Activated CD4-positive, CD25-positive, alpha-beta regulatory T cell treated with anti-CD3 and anti-CD28 coated beads, Interleukin-2, amount 50 U/mL, for 16 hours (primary cell): ENCODE measurements around the gene PITPNC1.

ENCODE experiments used
- DNase-seq: peaks from one replicate; pipeline ENCODE4 v3.0.0-alpha.2; 2020; ENCODE audit warnings: low read depth, low spot score

The PITPNC1 gene

GRCh38 chr17:67546578-67547527, 169.8 kb downstream of the PITPNC1 start:
- DNase-seq = no peak

DNA sequence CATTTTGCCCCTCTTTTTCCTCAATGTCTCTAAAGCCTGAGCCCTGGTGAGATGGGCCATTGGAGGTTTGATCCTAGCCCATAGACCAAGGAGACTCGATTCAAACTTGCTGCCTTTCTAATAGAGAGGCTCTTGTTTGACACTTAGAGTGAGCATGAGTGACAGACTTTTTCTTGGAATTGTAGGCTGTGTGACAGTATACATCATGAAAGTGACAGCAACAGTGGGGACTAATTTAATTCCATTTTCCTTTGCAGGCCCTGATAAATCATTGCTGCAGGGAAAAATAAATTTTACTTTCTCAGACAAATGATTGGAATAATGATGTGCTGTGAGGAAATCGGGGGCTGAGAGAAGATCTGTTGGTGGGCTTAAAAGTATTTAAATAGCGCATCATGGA, 171.6 kb downstream of the PITPNC1 start:
- DNase-seq = no peak

GRCh38 chr17:67549820-67550219, 172.7 kb downstream of the PITPNC1 start:
- no peak for DNase-seq

DNA sequence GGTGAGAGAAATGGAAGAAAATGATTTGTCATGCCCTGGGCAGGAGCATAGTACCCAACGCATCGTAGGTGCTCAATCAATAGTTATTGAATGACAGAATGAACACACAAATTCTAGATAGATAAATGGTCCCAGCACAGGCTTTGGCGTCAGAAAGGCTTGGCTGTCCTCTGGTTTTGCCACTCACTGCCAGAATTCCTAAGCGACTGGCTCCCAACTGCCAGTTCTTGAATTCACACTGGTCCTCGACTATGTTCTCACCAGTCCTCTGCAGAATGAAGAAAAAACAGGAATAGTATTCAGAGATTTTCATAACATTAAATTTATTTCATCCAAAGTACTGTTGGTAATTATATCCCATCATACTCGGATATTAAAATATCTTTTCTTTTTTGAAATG, 177.6 kb downstream of the PITPNC1 start:
- no peak for DNase-seq

GRCh38 chr17:67555855-67556254, 178.8 kb downstream of the PITPNC1 start:
- DNase-seq = no peak

DNA sequence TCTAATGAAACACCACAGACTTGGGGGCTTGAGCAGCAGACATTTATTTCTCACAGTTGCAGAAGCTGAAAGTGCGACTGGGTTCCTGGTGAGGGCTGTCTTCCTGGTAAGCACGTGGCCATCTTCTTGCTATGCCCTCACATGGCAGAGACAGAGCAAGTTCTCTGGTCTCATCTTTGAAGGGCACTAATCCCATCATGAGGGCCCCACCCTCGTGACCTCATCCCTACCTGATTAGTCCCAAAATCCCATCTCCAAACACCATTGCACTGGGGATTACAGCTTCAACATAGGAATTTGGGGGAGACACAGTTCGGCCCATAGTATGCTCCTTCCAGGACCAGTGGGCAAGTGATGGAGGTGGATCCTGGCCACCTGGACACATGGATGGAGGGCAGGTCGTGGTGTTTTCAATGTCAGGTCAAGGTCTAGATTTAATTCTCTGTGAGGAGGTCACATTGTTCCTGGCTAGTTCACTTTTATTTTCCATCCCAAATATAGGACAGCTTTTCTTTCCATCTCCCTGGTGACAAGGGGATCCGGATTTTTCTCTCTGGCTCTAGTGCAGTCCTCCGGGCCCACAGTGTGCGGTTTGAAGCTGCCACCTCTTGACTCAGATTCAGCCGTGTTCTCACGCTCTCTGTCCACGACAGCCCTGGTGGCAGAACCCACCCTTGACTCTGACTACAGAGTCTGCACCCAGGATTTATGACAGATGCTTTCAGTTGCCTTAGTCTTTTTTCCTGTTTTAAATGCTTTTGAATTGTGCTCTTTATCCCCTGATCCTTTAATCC, 180.2 kb downstream of the PITPNC1 start:
- no peak for DNase-seq

DNA sequence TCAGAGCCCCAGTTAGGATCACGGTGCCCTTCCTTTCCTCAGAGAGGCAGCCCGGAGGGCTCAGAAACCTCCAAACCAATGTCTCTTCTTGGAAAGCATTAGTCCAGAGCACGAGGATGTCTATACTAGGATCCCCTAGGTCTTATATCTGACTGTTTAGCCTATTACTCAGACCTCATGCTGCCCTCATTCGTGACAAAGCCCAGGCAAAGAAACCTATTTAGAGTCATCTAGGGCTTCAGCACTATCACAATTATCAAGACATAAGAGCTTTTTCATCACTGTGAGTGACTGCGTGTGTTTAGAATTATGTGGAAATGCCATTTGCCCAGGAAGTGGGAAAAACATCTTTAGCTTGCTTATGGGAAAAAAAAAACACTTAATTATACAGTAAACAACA, 180.8 kb downstream of the PITPNC1 start:
- DNase-seq = no peak

DNA sequence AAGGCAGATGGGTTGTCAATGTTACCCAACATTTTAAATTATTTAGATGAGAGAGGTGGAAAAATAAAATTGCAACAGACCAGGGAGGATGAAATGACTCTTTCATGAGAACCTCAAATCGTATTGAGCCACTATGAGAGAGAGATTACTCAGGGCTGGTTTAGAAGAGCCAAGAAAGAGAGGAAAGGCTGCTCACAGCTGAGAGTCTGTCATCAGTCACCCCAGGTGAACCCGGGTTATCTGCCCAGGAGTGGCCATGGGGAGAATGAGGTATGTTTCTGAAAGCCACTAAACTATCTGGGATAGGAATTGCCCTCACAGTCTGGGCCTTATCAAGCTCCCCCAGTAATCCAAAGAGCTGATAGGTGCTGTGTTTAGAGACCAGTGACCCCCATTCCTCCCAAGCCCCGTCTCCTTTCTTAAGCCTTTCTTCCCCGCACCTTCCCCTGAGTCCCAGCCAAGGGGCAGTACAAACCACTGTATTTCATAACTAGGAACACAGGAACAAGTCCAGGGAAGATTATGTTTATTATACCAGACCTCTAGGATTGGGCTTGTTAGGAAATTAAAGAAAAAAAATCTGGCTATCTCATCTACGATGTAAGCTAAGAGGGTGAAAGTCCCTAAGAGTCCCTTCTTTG, 181.8 kb downstream of the PITPNC1 start:
- DNase-seq = no peak

DNA sequence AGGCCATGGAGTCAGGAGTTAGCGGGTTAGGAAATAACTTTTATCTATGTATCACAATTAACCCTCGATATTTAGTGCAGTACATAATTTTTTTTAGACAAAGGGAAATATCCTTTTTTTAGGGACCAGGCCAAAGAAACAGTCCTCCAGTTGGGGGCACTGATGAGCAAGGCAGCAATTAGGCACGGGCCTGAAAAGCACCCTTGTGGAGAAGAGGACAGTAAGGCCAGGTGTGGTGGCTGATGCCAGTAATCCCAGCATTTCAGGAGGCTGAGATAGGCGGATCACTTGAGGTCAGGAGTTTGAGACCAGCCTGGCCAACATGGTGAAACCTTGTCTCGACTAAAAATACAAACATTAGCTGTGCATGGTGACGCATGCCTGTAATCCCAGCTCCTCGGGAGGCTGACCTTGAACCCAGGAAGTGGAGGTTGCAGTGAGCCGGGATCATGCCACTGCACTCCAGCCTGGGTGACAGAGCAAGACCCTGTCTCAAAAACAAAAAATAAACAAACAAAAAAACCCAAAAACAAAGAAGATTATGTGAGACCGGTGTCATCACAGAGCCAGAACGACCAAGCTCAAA, 182.4 kb downstream of the PITPNC1 start:
- DNase-seq = no peak

GRCh38 chr17:67562005-67562404, 184.9 kb downstream of the PITPNC1 start:
- DNase-seq = no peak

DNA sequence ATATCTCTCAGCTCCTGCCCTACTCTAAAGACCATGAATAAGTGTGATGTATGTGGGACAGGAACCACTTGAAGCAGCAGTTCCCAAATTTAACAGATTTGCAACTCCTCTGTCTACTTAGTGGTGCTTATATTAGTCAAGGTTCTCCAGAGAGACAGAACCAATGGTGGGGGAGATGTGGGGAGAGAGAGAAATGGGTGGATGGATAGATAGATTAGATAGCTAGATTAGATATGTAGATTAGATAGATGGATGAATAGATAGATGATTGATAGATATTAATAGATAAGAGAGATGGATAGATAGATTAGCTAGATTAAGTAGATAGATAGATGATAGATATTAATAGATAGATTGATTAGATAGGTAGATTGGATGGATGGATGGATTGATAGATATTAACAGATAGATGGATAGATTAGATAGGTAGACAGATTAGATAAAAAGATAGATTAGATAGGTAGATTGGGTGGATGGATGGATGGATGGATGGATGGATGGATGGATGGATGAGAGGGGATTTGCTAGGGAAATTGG, 186.7 kb downstream of the PITPNC1 start:
- no peak for DNase-seq

- no peak for DNase-seq
Observed at GRCh38 chr17:67565068-67565467, 188.0 kb downstream of the PITPNC1 start.

GRCh38 chr17:67566656-67567055, 189.6 kb downstream of the PITPNC1 start:
- no peak for DNase-seq

GRCh38 chr17:67569015-67569451, 192.0 kb downstream of the PITPNC1 start:
- DNase-seq = no peak

DNA sequence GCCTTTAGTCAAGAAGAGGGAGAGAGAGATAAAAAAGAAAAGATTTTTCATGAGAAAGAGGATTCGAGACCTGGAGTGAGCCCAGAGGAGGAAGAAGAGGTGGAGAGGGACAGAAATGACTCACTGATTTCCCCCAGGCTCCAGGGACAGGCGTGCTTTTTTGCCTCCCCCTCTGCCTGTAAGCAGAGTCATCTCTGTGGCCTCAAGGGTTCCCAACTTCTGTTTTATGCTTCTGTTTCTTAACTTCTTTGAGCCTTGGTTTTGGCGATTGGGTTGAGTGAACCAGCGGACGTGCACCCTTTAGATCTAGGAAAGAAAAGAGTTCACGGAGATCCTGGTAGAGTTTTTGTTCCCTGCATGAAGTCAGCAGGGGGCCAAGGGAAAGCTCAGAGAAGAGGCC, 192.8 kb downstream of the PITPNC1 start:
- DNase-seq = no peak

- no peak for DNase-seq
Observed at GRCh38 chr17:67570797-67571196, 193.7 kb downstream of the PITPNC1 start.

DNA sequence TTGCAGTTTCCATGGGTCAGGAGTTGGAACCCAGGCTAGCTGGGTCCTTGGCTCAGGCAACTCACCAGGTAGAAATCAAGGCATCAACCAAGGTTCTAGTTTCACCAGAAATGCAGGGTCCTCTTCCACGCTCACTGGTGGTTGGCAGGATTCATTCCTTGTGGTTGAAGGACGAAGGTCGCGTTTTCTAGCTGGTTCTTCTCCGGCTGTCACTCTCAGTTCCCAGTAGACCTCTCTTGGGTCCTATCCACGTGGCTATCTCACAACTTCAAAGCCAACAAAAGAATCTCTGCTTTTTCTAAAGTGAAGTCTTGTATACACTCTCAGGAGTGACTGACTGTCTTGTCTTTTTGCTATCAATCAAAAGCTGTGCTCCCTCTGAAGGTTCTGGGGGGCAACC, 194.4 kb downstream of the PITPNC1 start:
- no peak for DNase-seq

- no peak for DNase-seq
Observed at GRCh38 chr17:67573987-67574657, 197.0 kb downstream of the PITPNC1 start.

DNA sequence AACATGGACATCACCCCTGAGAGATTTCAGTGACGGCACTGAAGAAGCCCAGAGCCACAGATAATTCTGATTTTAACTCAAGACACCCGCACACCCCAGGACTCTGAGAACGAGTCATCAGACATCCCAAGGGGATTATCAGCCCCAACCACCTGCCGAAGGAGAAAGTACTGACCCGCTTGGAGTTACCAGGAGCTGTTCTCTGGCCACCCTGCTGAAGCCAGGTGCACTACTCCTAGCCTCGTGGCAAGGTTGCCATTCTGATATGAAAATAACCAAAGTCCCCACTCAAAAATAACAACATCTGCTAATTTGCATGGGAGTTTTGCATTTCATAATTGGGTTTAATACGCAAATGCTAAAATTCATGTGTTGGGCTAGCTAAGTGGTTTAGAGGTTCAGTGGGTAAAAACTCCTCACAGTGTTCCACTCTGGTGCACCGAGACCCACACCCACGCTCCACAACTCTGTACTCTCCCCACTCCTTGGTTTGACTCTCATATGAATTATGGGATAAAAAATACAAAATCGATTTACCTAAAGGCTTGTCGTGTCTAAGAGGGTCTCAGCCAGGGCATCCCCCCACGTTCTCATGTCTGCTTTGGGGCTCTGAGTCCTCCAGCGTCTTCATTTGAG, 197.7 kb downstream of the PITPNC1 start:
- no peak for DNase-seq

DNA sequence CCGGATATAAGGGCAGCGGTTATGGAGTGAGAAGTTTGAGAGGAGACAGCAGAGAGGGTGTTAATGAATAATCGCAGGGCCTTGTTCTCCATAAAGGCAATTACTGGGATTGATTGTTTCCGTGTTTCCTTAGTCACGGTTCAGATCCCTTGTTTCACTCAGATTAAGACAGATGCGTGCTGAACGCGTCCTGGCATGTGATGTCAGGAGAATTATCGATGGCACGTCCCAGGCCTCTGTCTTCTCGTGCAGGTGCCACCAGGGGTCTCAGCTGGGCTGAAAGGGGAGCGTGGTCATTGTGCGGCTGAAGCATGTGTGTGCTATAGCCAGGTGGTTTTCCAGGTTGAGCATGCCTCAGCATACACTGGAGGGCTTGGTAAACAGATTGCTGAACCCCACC, 198.2 kb downstream of the PITPNC1 start:
- no peak for DNase-seq
